ENCODE results near the gene ZNF687. TPM values are rescaled to one million over a fixed set of nuclear protein-coding genes. Genes with fewer than 3 reads are reported as not detected.

Gene ZNF687
- total RNA-seq, 1 experiment from 2014 or later = 33.3 TPM

DNA sequence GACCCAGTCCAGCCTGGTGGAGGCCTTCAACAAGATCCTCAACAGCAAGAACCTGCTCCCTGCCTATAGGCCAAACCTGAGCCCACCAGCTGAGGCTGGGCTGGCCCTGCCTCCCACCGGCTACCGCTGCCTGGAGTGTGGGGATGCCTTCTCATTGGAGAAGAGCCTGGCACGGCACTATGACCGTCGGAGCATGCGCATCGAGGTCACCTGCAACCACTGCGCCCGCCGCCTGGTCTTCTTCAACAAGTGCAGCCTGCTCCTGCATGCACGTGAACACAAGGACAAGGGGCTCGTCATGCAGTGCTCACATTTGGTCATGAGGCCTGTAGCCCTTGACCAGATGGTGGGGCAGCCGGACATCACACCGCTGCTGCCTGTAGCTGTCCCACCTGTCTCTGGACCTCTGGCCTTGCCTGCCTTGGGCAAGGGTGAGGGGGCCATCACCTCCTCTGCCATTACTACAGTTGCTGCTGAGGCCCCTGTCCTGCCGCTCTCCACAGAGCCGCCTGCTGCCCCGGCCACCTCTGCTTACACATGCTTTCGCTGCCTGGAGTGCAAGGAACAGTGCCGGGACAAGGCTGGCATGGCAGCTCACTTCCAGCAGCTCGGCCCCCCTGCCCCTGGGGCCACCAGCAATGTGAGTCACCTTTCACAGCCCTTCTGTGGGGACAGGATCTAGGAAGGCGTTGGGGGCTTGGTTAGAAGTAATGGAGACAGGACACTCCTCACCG, 5.8 kb downstream of the ZNF687 start:
- H3K27me3 ChIP-seq (ENCODE audit: control insufficient read depth, insufficient read depth, low read length) = no peaks in the 10 kb centered on the region
- BruUV-seq (replicated peaks) = no TSS peak
- TF ChIP-seq POLR2AphosphoS5 (IDR thresholded peaks at IDR 0.05; ENCODE audit: low read depth, low read length) (no peak), TCF7L2 (IDR thresholded peaks at IDR 0.05; ENCODE audit: low read depth, low read length) (no peak), SIN3A (IDR thresholded peaks at IDR 0.05; ENCODE audit: borderline replicate concordance, insufficient read depth, low read depth, low read length) (no peak)
- TF ChIP-seq, protein P1, sequence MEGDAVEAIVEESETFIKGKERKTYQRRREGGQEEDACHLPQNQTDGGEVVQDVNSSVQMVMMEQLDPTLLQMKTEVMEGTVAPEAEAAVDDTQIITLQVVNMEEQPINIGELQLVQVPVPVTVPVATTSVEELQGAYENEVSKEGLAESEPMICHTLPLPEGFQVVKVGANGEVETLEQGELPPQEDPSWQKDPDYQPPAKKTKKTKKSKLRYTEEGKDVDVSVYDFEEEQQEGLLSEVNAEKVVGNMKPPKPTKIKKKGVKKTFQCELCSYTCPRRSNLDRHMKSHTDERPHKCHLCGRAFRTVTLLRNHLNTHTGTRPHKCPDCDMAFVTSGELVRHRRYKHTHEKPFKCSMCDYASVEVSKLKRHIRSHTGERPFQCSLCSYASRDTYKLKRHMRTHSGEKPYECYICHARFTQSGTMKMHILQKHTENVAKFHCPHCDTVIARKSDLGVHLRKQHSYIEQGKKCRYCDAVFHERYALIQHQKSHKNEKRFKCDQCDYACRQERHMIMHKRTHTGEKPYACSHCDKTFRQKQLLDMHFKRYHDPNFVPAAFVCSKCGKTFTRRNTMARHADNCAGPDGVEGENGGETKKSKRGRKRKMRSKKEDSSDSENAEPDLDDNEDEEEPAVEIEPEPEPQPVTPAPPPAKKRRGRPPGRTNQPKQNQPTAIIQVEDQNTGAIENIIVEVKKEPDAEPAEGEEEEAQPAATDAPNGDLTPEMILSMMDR (IDR thresholded peaks at IDR 0.05) = no peak
- TF ChIP-seq, protein P2, sequence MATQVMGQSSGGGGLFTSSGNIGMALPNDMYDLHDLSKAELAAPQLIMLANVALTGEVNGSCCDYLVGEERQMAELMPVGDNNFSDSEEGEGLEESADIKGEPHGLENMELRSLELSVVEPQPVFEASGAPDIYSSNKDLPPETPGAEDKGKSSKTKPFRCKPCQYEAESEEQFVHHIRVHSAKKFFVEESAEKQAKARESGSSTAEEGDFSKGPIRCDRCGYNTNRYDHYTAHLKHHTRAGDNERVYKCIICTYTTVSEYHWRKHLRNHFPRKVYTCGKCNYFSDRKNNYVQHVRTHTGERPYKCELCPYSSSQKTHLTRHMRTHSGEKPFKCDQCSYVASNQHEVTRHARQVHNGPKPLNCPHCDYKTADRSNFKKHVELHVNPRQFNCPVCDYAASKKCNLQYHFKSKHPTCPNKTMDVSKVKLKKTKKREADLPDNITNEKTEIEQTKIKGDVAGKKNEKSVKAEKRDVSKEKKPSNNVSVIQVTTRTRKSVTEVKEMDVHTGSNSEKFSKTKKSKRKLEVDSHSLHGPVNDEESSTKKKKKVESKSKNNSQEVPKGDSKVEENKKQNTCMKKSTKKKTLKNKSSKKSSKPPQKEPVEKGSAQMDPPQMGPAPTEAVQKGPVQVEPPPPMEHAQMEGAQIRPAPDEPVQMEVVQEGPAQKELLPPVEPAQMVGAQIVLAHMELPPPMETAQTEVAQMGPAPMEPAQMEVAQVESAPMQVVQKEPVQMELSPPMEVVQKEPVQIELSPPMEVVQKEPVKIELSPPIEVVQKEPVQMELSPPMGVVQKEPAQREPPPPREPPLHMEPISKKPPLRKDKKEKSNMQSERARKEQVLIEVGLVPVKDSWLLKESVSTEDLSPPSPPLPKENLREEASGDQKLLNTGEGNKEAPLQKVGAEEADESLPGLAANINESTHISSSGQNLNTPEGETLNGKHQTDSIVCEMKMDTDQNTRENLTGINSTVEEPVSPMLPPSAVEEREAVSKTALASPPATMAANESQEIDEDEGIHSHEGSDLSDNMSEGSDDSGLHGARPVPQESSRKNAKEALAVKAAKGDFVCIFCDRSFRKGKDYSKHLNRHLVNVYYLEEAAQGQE (IDR thresholded peaks at IDR 0.05; ENCODE audit: insufficient read depth in 1 of 2, low read depth in 2 of 2, low read length in 1 of 2) = no peak
- H3K27ac ChIP-seq (ENCODE audit: low read length) = no peak overlapping the region
- H3K4me1 ChIP-seq (ENCODE audit: control insufficient read depth, insufficient read depth, low read length) = peaks cover 13% of the 10 kb centered on the region
- ChIA-PET POLR2A (interaction anchor here (0.6 kb wide), 1 partner anchor 201 kb away, joined by 3 read pairs; no protein-coding TSS in a partner anchor), CTCF (interaction anchor here (0.5 kb wide), 1 partner anchor 405 kb away, joined by 3 read pairs; no protein-coding TSS in a partner anchor)
- no peak overlapping the region for H3K4me3 ChIP-seq (ENCODE audit: low read depth in 2 of 2, low read length in 2 of 2)
- in situ Hi-C loops (cut with HindIII; ENCODE audit: low pct_unique_long_range_greater_than_20kb, low sequenced_read_pairs) (no loop called here), intact Hi-C loops (cut with micrococcal nuclease; ENCODE audit: unreplicated experiment) (no loop called here)
- no peaks in the 10 kb centered on the region for H3K9me3 ChIP-seq (ENCODE audit: control insufficient read depth, insufficient read depth, low read depth, low read length)
- H3K36me3 ChIP-seq (ENCODE audit: control insufficient read depth, insufficient read depth, low read length) = no peaks in the 10 kb centered on the region; the same call in none of the 2 replicates
- no peak for ATAC-seq
- DNase-seq (ENCODE audit: low read depth, low spot score) = no peak

DNA sequence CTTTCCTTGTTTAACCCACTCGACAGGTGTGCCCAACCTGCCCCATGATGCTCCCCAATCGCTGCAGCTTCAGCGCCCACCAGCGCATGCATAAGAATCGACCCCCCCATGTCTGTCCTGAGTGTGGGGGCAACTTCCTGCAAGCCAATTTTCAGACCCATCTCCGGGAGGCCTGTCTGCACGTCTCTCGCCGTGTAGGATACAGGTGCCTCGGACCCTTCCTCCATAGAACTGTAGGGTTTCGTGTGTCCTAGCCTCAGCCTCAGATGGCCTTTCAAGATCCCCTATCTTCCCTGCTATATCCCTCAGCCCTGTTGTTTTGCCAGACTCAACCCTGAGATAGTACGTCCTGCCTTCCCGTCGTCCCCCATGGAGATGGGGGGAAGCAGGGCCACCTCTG, 6.4 kb downstream of the ZNF687 start:
- intact Hi-C loops (cut with micrococcal nuclease; ENCODE audit: unreplicated experiment) = no loop called here
- CTCF ChIA-PET = interaction anchor here (0.5 kb wide), 1 partner anchor 405 kb away, joined by 3 read pairs; no protein-coding TSS in a partner anchor

More for the DNA sequence above, 6.4 kb downstream of the ZNF687 start:
- no peaks in the 10 kb centered on the region for H3K27me3 ChIP-seq (ENCODE audit: control insufficient read depth, insufficient read depth, low read length)
- TF ChIP-seq, protein P1 (IDR thresholded peaks at IDR 0.05) = no peak
- TF ChIP-seq SIN3A (IDR thresholded peaks at IDR 0.05; ENCODE audit: borderline replicate concordance, insufficient read depth, low read depth, low read length) = no peak
- TF ChIP-seq, protein P2 (IDR thresholded peaks at IDR 0.05; ENCODE audit: insufficient read depth in 1 of 2, low read depth in 2 of 2, low read length in 1 of 2) = no peak
- in situ Hi-C loops (cut with HindIII; ENCODE audit: low pct_unique_long_range_greater_than_20kb, low sequenced_read_pairs) = no loop called here
- no peak for ATAC-seq
- DNase-seq (ENCODE audit: low read depth, low spot score) = no peak
- H3K4me1 ChIP-seq (ENCODE audit: control insufficient read depth, insufficient read depth, low read length) = peaks cover 9% of the 10 kb centered on the region
- BruUV-seq (replicated peaks) = no TSS peak
- no peak overlapping the region for H3K27ac ChIP-seq (ENCODE audit: low read length)
- no peaks in the 10 kb centered on the region for H3K9me3 ChIP-seq (ENCODE audit: control insufficient read depth, insufficient read depth, low read depth, low read length)
- POLR2A ChIA-PET = no interaction called here
- H3K36me3 ChIP-seq (ENCODE audit: control insufficient read depth, insufficient read depth, low read length) = no peaks in the 10 kb centered on the region; the same call in 1 of the 2 replicates
- no peak overlapping the region for H3K4me3 ChIP-seq (ENCODE audit: low read depth in 2 of 2, low read length in 2 of 2)

Data from Panc1 (cell line).